SU-DHL-6 (cell line): ENCODE measurements around the gene PCDHGC5.

ENCODE experiments used
- CTCF ChIP-seq: fragments of 200-600 bp; sonication (generic); IDR thresholded peaks from one replicate; pipeline ENCODE4 v1.5.1; 2017; ENCODE audit warnings: antibody characterized with exemption, mild to moderate bottlenecking, low read length, moderate library complexity; ENCODE audit not compliant: insufficient read depth, poor library complexity, severe bottlenecking
- EZH2phosphoT487 ChIP-seq: fragments of 200-600 bp; sonication (generic), shearing (Covaris generic); conservative IDR thresholded peaks from 2 replicates; pipeline ENCODE4 v1.6.1; 2018; ENCODE audit warnings: mild to moderate bottlenecking, antibody characterized with exemption, low read length, moderate library complexity, mixed read lengths

GRCh38 chr5:141521244-141521781 lies 32.4 kb downstream of the PCDHGC5 start:
- TF ChIP-seq CTCF, result no peak
- TF ChIP-seq EZH2phosphoT487, result no peak
